HG03139 (cell line): ENCODE data around the gene GRID1.

ENCODE experiments used
- ATAC-seq: cut with Tn5 transposase; IDR thresholded peaks from one replicate; pipeline ENCODE4 v1.9.1; 2021; ENCODE audit not compliant: unreplicated experiment

Gene GRID1

DNA sequence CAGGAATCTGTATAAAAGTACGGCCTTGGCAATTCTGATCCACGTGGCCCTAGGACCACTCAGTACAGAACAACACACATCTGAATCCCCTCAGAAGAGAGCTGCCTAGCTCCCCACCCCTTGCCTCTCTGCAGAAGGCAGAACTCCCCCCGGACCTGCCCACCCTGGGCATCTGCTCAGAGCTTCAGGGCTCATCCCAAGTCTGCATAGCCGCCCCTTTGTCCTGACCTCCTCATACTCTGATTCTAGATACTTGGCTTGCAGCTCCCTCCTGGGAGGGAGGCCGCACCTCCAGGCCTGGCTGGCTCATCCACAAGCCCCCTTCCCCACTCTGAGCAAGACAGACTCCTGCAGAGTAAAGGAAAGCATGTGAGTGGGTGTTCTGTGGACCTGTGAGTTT lies 49.6 kb downstream of the GRID1 start:
- no peak for ATAC-seq

DNA sequence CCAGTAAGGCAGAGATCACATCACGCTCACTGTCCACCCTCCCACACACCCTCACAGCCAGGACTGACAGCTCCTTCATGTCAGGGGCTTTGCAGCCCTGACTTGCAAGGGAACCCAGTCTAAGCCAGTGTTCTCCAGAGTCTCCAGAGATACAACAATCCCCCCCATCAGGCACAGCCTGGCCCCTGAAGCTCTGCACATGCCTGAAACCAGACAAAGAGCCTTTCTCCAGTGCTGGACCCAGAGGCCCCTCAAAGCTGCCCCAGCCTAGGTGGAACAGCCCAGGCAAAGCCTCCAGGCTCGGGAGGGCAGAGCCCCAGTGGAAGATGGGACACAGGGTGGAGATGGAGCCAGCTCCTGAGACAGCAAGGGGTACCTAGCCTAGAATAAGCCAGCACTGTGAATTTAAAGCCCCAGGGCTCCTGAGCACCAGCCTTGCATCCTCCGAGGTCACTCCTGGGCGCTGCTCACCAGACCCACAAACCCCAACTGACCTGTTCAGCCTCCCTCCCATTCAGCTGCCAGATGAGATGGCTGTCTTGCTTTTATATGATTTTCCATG lies 50.2 kb downstream of the GRID1 start:
- no peak for ATAC-seq

DNA sequence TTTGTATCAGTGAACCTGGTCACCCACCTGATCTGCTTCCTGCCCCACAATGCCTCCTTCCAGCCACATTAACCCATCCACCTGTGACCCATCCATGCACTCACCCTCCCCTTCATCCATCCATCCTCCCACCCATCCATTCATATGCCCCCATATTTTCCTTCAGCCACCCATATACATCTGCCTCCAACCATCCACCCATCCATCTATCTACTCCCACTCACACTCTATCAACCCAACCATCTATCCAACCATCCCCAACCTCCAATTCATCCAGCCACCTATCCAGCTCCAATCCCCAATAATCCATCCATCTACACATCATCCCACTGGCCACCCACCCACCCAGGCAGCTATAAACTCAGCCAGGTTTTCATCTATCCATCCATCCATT lies 51.0 kb downstream of the GRID1 start:
- ATAC-seq = no peak

DNA sequence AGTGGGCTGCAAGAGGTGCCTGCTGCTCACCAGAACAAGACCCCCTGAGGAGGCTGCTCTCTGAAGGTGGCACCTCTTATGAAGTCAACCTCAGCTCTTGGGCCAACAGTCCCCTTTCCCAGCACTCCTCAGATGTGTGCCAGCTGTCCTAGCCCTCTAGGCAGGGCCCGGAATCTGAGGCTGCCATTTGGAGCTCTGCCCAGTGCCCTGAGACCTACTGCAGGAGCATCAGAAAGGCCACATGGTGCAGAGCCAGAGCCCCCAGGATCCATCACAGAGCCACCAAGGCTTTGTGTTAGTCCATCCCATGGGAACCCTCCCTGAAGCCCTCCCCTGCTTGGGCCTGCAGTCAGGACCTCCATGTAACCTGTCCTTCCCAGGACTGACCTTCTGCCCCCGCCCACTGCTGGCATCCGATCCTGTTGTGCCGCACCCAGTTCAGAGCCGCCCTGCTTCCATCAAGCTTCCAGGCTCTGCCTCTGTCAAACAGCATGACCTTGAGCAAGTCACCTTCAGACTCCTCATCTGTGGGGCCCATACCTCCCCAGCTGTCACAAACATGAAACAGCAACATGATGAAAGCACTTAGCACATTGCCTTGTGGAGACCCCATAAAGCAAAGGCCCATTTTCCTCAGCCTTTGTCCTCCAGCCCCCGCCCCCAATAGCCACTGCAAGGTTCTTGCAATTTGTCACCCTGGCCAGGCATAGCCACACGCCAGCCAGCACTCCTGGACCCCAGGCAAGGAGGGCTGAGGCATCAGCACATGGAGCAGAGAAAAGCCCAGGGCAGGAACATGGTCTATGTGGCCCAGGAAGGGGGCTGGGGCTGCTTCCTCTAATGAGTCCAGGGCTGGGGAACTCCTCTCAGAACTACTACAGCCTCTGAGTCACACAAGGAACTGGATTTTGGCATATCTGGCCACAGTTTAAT lies 51.7 kb downstream of the GRID1 start:
- ATAC-seq = no peak

DNA sequence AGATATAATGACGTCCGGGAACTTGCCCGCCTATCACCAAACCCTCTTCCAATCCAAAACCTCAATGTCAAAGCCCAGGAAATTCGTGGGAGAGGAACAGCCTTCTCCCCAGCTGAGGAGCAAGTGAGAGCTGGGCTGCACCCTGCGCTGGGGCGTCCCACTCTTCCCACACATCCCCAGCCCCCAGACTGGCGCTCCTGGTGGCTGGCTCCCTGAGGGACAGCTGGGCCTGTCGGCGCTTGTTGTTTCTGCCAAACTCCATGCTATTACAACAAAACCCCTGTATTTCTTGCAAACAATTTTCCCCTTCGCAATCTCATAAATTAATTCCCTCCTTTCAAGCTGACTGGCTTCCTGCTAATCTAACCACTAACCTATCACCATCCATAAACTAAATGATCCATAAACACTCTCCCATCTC lies 53.0 kb downstream of the GRID1 start:
- ATAC-seq = no peak

DNA sequence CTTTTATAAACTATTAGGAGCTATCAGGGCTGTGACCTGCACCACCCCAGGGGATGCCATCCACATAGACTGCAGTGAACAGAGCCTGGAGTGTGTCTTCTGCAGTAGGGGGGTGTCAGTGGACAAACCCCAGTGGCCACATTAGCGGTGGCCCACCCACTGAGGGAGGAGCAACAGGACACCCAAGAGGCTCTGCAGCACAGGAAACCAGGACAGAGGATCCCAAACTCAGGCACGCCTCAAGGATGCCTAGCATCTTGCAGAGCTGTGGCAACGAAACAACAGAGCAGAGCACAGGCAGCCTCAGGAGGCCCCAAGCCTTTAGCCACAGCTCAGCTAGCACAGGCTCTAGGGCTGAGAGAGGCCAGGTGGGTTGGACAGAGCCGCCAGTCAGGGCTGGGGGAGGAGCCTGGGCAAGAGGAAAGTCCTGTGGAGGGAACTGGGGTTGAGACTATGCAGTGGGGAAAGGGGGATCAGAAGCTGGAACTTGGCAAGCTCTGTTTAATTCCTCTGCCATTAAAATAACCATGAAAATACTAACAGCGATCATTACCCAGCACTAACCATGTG lies 53.8 kb downstream of the GRID1 start:
- ATAC-seq = no peak

DNA sequence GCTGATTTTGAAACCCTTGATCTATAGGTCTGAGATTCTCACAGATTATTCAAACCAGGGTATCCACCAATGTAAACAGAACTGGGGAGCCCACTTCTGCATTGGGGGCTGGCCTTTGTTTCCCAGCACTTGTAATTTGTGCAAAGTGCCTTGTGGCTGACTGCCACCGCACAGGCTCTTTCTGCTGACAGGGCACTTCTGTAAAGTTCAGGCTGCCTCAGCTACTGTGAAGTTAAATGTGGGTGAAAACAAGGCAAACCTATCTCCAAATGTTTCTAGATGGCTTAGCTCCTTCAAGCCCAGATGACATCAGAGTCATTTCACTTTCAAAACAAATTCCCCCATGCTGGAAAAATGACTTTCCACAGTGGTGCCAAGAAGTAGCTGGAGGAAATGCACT lies 54.7 kb downstream of the GRID1 start:
- no peak for ATAC-seq

DNA sequence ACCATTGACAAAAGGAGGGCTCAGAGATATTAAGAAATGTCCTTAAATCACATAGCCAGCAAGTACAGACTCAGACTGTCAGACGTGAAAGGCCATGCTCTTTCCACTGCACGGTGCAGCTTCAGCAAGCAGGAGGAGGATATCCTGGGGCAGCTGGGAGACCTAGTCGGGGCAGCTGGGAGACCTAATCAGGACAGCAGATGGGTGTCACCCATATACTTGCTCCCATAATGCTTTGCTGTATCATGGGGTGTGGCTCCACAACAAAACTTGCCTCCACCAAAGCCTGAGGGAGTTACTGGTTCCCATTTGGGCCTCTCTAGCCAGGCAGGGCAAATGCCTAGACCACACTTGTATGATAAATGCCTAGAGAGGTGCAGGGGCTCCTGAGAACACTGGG lies 55.4 kb downstream of the GRID1 start:
- ATAC-seq = no peak

DNA sequence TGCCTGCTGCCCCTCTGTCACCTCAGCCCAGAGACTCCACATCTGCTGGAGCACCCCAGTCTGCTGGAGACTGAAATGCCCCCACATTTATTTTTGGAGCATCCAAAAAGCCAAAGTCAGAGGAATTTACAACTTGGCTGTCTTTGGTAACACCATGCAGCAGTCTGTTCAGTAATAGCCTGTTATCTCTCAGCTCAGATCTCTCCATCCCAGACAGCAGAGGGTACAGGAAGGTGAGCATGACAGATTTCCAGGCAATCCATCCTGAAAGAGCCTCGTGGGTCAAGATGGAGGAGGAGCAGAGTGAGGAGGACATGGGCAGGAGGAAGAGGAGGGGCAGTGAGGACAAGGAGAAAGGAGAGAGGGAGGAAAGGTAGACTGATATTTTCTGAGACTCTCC lies 55.9 kb downstream of the GRID1 start:
- no peak for ATAC-seq

DNA sequence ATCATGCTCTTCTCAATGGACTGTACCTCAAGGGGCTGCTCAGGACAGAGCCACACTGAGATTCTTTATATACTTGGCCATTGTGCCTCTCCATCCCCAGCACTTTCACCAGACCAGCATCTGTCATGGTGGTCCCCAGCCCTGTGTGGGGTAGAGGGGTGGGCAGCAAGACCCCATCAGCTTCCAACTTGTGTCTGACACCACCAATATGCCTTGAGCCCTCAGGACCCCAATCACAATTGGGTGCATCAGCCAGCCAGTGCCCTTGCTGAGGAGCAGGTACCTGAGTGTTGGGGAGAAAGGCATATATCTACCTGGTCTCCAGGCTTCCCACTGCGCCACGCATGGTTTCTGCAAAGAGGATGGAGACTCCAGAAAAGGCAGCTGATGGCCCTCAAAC lies 56.3 kb downstream of the GRID1 start:
- ATAC-seq = no peak

DNA sequence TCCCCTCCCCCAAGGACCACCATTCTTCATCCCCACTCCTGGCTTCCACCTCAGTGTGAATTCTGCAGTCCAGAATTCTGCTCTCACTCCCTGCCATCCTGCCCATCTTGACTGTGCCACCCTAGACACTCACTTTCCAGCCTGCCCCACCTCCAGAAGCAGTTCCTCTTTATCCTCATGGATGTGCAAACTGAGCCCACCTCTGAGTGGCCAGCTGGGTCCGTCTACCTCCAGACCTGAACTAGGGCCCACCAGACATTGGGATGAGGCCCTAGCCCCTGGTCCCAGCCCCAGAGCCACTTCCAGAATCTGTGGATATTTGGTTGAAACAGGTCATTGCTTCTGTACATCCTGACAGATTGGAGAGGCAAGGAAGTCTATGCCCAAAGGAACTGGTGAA lies 58.5 kb downstream of the GRID1 start:
- no peak for ATAC-seq

DNA sequence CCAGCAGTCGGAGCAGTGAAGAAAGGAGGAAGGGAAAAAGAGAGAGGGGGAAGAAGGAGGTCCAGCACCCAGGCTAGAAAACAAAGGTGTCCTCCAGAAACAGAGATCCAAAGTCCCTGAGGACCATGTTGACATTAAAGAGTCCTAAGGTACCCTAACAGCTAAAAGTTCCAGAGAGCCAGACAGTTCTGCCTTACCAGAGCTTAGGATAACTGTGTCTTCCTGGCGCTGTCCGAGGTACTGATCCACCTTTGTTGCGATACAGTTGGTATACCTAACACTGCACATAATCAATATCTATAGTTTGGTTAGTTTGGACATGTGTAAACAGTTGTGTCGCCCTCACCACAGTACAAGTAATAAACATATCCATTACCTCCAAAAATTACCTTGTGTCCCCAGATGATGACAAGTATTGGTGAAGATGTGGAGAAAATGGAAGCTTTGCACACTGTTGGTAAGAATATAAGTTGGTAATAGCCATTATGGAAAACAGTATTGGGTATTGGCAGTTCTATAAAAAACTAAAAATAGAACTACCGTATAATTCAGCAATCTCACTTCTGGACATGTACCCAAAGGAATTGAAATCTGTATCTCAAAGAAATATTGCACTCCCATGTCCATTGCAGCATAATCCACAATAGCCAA lies 59.8 kb downstream of the GRID1 start:
- ATAC-seq = no peak

DNA sequence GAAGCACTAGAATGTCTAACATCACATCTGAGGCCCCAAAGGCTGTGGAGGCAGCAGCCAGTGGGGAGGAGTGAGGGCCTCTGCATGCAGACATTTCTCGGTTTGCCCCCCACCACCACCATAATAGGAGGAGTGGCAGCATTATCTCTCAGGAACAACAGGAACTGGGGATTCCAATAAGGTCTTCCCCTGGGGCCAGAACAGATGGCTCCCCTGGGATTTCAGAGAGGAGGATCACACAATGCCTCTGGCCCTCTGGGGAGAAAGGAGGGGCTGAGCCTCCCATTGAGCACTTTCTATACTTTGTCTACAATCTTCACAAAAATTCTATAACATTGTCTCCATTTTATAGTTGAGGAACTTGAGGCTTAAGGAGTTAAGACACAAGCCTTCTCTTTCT lies 61.1 kb downstream of the GRID1 start:
- ATAC-seq = no peak

DNA sequence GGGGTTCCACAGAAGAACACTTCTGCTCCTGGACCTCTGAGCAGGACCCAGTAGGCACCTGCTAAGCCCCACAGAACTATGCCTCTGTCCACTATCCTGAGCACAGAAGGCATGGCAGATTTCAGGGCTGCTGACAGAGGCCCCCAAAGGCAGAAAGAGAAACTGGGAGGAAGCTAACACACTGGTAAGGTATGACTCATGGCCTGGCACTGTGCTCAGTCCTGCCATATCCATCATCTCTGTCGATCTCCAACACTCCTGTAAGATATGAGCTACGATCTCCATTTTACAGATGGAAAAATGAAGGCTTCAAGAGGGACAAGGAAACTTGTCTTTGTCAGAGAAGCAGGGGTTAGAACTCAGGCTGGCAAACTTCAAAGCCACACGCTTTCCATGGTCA lies 62.2 kb downstream of the GRID1 start:
- no peak for ATAC-seq

DNA sequence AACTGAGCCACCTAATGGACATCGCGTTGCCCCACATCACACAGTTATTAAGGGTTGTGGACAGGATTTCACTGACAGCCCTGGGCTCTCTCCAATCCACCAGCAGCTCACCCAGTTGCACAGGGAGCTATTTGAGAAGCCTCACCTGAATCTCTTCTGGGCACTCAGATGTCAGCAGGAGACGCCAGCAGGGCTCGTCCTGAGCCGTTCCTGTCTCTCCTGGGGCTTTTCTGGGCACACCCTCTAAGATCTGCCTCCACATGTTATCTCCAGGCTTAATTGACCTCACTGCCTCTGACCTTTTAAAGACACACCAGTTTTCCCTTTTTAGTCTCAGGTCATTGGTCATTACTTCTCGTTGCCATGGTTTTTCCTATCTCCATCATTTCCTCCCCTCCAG lies 63.0 kb downstream of the GRID1 start:
- ATAC-seq = no peak

DNA sequence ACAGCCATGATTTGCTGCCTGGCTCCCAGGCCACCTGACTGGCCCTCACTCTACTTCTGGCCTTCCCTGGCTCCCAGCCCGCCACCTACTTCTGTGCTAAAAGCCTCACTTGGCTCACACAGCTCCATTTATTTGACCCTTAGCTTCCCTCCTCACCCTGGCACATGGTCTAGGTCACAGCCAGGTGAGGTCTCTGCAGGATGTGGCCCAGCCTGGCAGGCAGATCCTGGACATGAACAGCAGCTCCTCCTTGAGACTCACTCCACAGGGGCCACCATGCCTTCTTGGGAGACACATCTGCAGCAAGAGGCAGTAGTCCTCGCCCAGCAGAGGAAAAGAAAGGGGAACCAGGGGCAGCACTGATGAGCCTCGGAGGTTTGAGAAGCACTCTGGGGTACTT lies 64.6 kb downstream of the GRID1 start:
- ATAC-seq = no peak

DNA sequence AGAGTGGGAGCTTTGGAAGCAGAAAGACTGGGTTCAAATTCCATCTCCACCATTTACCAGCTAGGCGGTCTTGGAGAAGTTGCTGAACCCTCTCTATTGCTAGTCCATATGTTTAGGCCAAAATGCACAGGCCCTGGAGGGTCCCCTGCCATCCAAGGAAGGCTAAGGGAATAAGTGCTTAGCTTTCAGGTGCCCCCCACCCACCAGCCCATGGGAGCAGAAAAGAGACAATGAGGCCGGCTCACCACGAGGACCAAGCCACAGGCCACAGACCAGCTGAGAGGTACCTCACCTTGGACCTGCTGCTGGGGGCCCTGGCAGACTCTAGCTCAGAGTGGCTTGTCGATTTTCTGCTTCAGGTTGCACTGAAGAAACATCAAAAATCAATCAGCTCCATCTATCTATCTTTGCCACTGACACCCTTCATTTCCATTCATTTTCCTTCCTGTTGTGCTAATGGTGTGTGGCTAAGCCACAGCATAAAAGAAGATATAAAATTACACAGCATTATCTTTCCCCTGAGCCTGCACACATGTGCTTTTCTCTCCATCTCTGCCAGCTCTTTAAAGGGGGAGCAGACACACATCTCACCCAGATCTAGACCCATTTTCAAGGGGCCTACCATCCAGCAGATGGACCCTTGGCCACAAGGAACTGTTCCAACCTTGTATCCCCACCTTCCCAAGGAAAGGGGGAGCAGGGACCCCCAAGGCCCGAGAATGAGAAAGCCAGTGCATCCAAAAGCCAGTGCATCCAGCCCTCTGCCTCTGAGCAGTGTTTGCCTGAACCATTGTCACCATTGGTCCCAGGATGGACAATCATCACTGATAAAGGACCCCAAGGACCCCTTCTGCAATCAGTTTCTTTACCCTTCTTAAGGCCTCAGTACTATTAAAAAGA lies 65.4 kb downstream of the GRID1 start:
- ATAC-seq = no peak

DNA sequence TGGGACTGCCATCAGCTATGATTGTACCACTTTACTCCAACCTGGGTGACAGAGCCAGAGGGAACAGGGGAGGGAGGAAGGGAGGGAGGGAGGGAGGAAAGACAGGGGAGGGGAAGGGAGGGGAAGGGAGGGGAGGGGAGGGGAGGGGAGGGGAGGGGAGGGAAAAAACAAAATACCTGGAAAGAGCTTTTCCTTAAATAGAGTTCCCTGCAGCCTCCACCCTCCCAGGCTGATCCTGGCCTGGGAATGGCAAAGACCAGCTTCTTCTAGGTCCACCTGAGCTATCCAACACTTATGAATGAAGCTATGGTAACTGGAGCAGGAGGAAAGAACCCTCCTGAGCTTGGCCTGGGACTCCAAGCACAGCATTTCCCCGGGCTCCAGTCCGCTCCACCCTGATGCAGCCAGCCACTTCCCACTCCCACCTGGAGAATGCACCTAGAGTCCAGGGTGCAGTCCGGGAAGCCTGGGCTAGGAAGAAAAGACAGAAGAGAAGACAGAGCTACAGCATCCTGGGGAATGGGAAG lies 66.1 kb downstream of the GRID1 start:
- no peak for ATAC-seq

DNA sequence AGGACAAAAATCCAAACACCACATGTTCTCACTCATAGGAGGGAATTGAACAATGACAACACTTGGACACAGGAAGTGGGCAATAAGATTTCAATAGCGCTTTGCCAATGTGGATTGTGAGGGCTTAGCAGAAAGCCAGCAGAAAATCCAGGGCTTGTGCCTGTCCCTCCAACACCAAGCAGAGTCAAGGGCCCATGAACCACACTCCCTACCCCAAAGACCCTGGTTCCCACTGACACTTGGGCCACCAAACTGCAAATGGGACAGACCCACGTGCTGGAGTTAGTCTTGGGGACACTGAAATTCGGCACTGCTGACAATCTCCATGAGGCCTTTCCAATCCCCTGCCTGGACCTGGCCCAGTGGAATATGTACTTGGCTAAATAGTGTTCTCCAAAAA lies 67.0 kb downstream of the GRID1 start:
- ATAC-seq = no peak

DNA sequence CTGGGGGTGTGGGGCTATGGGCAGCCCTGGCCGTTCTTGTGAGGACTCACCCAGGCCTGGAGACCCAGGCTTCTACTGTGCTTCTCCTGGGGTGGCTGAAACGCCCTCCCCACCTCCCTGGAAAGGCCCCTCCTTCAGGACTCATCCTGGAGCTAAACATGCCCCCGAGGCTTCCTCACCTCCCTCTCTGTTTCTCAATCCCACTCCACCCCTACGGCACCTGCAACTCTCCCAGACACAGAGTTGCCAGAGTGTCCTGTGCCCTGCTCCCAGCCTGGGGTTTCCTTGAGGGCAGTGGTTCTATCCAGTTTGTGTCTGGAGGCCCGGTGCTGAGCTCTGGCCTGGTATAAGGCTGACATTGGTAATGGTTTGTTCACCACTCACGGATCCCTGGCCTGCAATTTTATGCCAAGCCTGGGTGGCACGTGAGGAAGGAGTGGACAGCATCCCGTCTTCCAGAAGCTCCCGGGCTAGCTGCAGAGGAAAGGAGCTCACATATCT lies 68.0 kb downstream of the GRID1 start:
- no peak for ATAC-seq
